A549 (cell line): ENCODE data around the gene FAM174C. TPM values are rescaled to one million over a fixed set of nuclear protein-coding genes. Genes with fewer than 3 reads are reported as not detected.
"Not testable (repeated sequence)": the region's sequence is repeated elsewhere in the genome, so short reads cannot be mapped to it uniquely, and the experiment has no call there.

Experiments
- ATAC-seq, 2 experiments: fragments of 200-7000 bp in 1 of 2; fragments of >200 bp in 1 of 2; cut with Nextera tagmentation in 1 of 2; cut with Tn5 transposase in 1 of 2; 3 replicates each; pipeline versions ENCODE4 v1.8.0 to v1.9.1; 2018 to 2020; ENCODE audit warnings: mild to moderate bottlenecking in 1 of 2, moderate library complexity in 1 of 2
- CTCF ChIA-PET: fragments of 300-600 bp; sonication (Branson Sonifier 250); formaldehyde crosslinking; extraction: SDS; loops from one replicate; lab custom pipeline; 2021; ENCODE audit warnings: antibody characterized with exemption, inconsistent platforms; lab: Yijun Ruan, JAX
- POLR2A ChIA-PET: fragments of 350-600 bp; formaldehyde crosslinking; extraction: SDS; loops from one replicate; lab custom pipeline; 2021; ENCODE audit warnings: antibody characterized with exemption, inconsistent platforms; lab: Yijun Ruan, JAX
- DNase-seq, 2 experiments: peaks; one replicate each; pipeline versions ENCODE4 v3.0.0 to v3.0.0-alpha.2; 2011 to 2016; ENCODE audit warnings: low read depth in 1 of 2, low spot score in 1 of 2
- FAIRE-seq: peaks from 2 replicates; lab custom pipeline; 2011; peaks lifted over from hg19 to GRCh38; lab: Jason Lieb, UNC
- H3K27ac ChIP-seq, 2 experiments: fragments of >200 bp; sonication (Bioruptor Twin); formaldehyde crosslinking; 3 replicates each; pipeline ENCODE4 v1.5.1; 2016 to 2017
- H3K4me1 ChIP-seq: fragments of >200 bp; sonication (Bioruptor Twin); formaldehyde crosslinking; 3 replicates; pipeline ENCODE4 v1.6.1; 2016
- H3K4me2 ChIP-seq: fragments of >200 bp; sonication (Bioruptor Twin); formaldehyde crosslinking; 3 replicates; pipeline ENCODE4 v1.6.1; 2016
- H3K4me3 ChIP-seq: fragments of >200 bp; sonication (Bioruptor Twin); formaldehyde crosslinking; 3 replicates; pipeline ENCODE4 v1.5.1; 2016
- H3K9me3 ChIP-seq: fragments of >200 bp; sonication (Bioruptor Twin); formaldehyde crosslinking; 3 replicates; pipeline ENCODE4 v1.6.1; 2016
- BHLHE40 ChIP-seq: IDR thresholded peaks from 2 replicates; pipeline ENCODE4 v1.6.1; 2012; ENCODE audit warnings: low read depth, low read length, inconsistent platforms
- CBX2 ChIP-seq: fragments of 200-600 bp; sonication (generic); IDR thresholded peaks from 2 replicates; pipeline ENCODE4 v1.6.1; 2016; ENCODE audit warnings: low read depth, mild to moderate bottlenecking, borderline replicate concordance
- CHD4 ChIP-seq: fragments of 200-600 bp; sonication (generic); IDR thresholded peaks from 2 replicates; pipeline ENCODE4 v1.6.1; 2016; ENCODE audit warnings: antibody characterized with exemption, mild to moderate bottlenecking, borderline replicate concordance
- ESRRA ChIP-seq: fragments of 150-350 bp; IDR thresholded peaks from 2 replicates; pipeline ENCODE4 v1.6.1; 2014; ENCODE audit warnings: mild to moderate bottlenecking, low read length, borderline replicate concordance
- HEYL ChIP-seq: fragments of 250-450 bp; sonication (Bioruptor Pico); IDR thresholded peaks from 2 replicates; pipeline ENCODE4 v1.8.0; 2021; ENCODE audit warnings: mild to moderate bottlenecking, moderate library complexity
- JUN ChIP-seq, 2 experiments: fragments of >200 bp; sonication (Bioruptor Twin); formaldehyde crosslinking; IDR thresholded peaks; 2 replicates in 1 of 2; 3 replicates in 1 of 2; pipeline ENCODE4 v1.6.1; 2016 to 2017
- KDM5A ChIP-seq: fragments of 200-600 bp; sonication (generic); IDR thresholded peaks from 2 replicates; pipeline ENCODE4 v1.6.1; 2016; ENCODE audit warnings: antibody characterized with exemption, mild to moderate bottlenecking
- REST ChIP-seq: fragments of 200-600 bp; sonication (generic); IDR thresholded peaks from 2 replicates; pipeline ENCODE4 v1.6.1; 2016; ENCODE audit warnings: antibody characterized with exemption, mild to moderate bottlenecking, moderate library complexity
- TP53 ChIP-seq: fragments of 250-450 bp; sonication (Bioruptor Pico); IDR thresholded peaks from 2 replicates; pipeline ENCODE4 v1.5.0; 2021; ENCODE audit warnings: mild to moderate bottlenecking, moderate library complexity
- WGBS: methylation state at CpG from one replicate; pipeline ENCODE4 v1.1.6; 2017; ENCODE audit errors: missing lambda C conversion rate; 5-methylcytosine and 5-hydroxymethylcytosine counted together
- polyA plus RNA-seq, 4 experiments: library from polyadenylated mRNA; depleted of rRNA in 3 of 4; stranded (reverse); fragments of >200 nt; fragmentation: RNase III in 1 of 4; extraction: RNeasy Plus Mini Kit Qiagen cat#74134 plus additional on column Dnase treatment in 1 of 4; gene quantifications; 2 replicates in 3 of 4; 3 replicates in 1 of 4; pipeline ENCODE4 v1.2.3, GENCODE V29; 2011 to 2017

The FAM174C gene
- polyA plus RNA-seq, 2 of the 4 experiments (the other 2 are of a cell fraction) = 24.8 to 37.1 TPM

GRCh38 chr19:1244693-1245451 is 30.5 kb upstream of the FAM174C start:
- FAIRE-seq (no peak), ATAC-seq (peak in 1 of 2 experiments; percentile 49; a peak in 3 of 6 replicates), DNase-seq (no peak)
- H3K4me2 ChIP-seq = peak overlapping the region; percentile 86
- POLR2A ChIA-PET = interaction anchor here (0.7 to 4.5 kb wide), 7 partner anchors 8 to 113 kb away, joined by 3 to 98 read pairs (median 9); partner anchors contain the start of genes CIRBP and FAM174C
- H3K4me1 ChIP-seq = peaks cover 56% of the 10 kb centered on the region
- 0 out of 5 replicates have a peak, but pooled peaks of 1 of the 2 experiments have one; percentile 1 for TF ChIP-seq JUN (IDR thresholded peaks at IDR 0.05)
- no peak for TF ChIP-seq REST
- TF ChIP-seq ESRRA = no peak
- TF ChIP-seq TP53 (CRISPR knock-in tag) = no peak
- no peak for TF ChIP-seq HEYL (CRISPR knock-in tag)
- 0% methylated on average over 7 of the region's 31 CpGs for WGBS
- peak overlapping the region; percentile 31; the same call in 2 of the 3 replicates for H3K4me3 ChIP-seq
- H3K27ac ChIP-seq = peak overlapping the region; percentile 76 to 91
- CTCF ChIA-PET = interaction anchor here (0.6 to 7.5 kb wide), 19 partner anchors 13 to 461 kb away, joined by 3 to 500 read pairs (median 6); partner anchors contain the start of genes ARHGAP45, CIRBP, FAM174C and POLR2E
- no peaks in the 10 kb centered on the region for H3K9me3 ChIP-seq

- DNase-seq = no peak
- Histone ChIP-seq H3K27ac (peak overlapping the region; percentile 76 to 91), H3K9me3 (no peaks in the 10 kb centered on the region)
- ChIA-PET CTCF (interaction anchor here (3.1 to 7.5 kb wide), 3 partner anchors 15 to 28 kb away, joined by 38 to 500 read pairs (median 39); partner anchors contain the start of genes CIRBP and FAM174C), POLR2A (interaction anchor here (0.6 to 4.5 kb wide), 4 partner anchors 21 to 114 kb away, joined by 3 to 98 read pairs (median 8); partner anchors contain the start of genes CIRBP and FAM174C)
- WGBS = 69% methylated on average over 2 of the region's 26 CpGs
- no peak for ATAC-seq
- TF ChIP-seq CHD4 = no peak
- no peak for TF ChIP-seq BHLHE40
- no peak for TF ChIP-seq CBX2
- no peak for TF ChIP-seq KDM5A
- TF ChIP-seq, all 56 proteins: peak for 0
- Histone ChIP-seq H3K4me3 (no peak overlapping the region), H3K4me2 (peak overlapping the region; percentile 86), H3K4me1 (peaks cover 56% of the 10 kb centered on the region)
- no peak for FAIRE-seq
Measured at GRCh38 chr19:1245494-1246264, 29.7 kb upstream of the FAM174C start.

- DNase-seq, ATAC-seq, FAIRE-seq, H3K9me3 ChIP-seq, H3K4me3 ChIP-seq: not testable (repeated sequence)
- Histone ChIP-seq H3K4me1 (peaks cover 50% of the 10 kb centered on the region), H3K4me2 (peak overlapping the region; percentile 86; the same call in 2 of the 3 replicates), H3K27ac (peak overlapping the region; percentile 30 to 91; a peak in 4 of 6 replicates)
- CTCF ChIA-PET = interaction anchor here (0.5 to 7.5 kb wide), 2 partner anchors 14 to 42 kb away, joined by 3 to 500 read pairs; partner anchors contain the start of gene CIRBP
- POLR2A ChIA-PET = interaction anchor here (0.6 to 4.5 kb wide), 2 partner anchors 20 to 23 kb away, joined by 3 to 98 read pairs; partner anchors contain the start of gene CIRBP
- WGBS = 87% methylated on average over 22 of the region's 27 CpGs
Measured at GRCh38 chr19:1246265-1247087, 28.9 kb upstream of the FAM174C start.
